C1 segment of cervical spinal cord (tissue), 14 donors: ENCODE measurements around the gene DCAF10.
"Not testable (repeated sequence)": the region's sequence is repeated elsewhere in the genome, so short reads cannot be mapped to it uniquely, and the experiment has no call there.

Source experiments
- DNase-seq, 14 donors: peaks; one replicate each; lab custom pipeline; 2025; lab: John Stamatoyannopoulos, UW

Gene DCAF10

DNA sequence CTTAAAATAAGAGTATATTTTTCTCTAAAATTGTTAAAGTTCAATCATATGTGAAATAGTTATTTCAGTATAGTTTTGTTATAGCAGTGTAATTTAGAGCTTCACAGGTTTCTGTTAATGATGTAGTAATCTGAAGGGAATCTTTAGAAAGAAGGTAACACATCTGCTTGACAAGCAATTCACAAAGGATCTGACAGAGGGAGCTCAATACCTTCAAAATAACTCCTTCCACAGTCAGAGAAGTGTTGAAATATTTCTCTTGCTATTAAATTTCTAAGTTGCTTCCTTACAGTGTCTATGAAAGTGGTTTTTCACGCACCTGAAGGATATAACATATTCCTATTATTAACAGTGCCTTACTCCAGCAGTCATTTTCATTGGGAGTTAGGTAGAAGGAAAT lies 58.4 kb downstream of the DCAF10 start:
- DNase-seq, result no peak

DNA sequence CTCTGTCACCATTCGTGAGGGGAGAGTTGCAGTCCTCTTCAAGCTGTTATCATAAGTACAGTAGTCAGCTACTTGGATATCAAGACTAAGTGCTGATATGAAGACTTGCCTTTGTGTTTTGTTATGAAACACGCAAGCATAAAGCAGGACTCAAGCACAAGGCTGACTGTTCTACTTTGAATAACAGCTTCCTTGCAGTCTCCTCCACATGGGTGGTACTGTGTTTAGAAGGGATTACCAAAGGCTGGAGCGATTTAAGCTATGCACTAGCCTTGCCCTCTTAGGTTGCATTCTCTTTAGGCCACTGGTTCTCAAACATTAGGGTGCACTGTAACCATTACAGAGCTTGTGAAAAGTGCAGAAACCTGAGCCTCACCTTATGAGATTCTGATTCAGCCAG lies 61.9 kb downstream of the DCAF10 start:
- no peak for DNase-seq

DNA sequence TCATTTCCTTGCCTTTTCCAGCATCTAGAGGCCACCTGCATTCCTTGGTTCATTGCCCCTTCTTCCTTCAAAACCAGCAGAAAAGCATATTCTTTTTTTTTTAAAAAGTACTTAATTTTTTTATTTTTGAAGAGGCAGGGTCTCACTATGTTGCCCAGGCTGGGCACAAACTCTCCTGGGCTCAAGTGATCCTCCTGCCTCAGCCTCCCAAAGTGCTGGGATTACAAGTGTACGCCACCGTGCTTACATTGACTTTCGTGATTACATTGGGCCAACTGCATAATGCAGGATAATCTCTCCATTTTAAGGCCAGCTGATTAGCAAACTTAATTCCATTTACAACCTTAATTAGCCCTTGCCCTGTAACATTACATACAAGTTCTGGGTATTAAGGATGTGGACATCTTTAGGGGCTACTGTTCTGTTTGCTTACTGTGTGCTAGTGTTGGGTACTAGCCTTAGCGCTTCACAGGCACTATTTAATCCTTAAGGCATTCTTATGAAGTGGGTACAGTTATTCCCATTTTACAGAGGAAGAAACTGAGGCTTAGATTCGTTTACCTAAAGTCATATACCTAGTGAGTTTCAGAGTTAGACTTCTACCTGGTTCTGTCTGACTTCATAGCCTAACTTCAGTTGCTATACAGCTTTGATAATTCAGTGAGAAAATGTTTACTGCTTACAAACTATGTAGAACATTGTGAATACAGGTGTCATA lies 69.6 kb downstream of the DCAF10 start:
- DNase-seq, result no peak

DNA sequence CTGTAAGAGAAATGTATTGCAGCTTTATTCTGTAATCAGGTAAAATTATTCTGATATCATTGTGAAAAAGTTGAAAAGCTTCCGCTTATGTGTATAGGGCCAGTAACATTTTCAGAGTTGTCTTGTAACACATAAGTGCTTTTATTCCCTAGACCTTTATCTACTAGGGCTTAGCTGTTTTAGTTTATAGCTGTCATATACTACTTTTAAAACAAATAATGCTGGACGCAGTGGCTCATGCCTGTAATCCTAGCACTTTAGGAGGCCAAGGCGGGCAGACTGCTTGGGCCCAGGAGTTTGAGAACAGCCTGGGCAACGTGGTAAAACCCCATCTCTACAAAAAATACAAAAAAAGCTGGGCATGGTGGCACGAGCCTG lies 70.2 kb downstream of the DCAF10 start:
- DNase-seq, result no peak

DNA sequence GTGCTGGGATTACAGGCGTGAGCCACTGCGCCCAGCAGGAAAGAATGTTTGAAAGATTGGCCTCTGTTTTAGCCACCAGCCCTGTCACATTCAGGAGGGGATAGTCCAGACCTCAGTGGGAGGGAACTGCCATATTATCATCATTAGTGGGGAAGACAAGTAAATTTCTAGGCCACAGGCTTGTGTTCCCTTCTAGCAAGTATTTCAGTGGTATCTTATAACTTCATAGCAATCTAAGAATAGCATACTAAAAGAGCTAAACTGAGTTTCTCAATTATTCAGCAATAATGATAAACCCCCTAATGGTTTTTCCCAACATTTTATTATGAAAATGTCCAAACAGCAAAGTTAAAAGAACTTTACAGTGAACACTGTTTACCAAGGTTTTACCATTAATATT lies 73.4 kb downstream of the DCAF10 start:
- DNase-seq, result no peak

DNA sequence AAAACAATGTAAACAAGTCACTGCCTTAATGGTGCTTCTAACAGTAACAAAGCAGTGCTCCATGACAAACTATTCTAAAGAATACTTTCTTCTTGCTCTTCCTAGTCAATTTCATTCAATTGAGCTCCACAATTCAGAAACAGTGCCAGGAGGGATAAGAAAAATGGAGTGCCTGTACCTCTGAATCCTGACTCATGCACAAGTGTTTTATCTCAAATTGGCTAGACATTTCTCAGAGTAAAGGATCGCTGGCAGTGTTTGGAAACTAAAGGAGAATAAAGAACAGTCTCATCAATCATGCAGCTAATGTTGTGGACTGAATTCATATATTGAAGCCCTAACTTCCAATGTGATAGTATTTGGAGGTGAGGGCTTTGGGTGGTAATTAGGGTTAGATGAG lies 75.8 kb downstream of the DCAF10 start:
- no peak for DNase-seq

DNA sequence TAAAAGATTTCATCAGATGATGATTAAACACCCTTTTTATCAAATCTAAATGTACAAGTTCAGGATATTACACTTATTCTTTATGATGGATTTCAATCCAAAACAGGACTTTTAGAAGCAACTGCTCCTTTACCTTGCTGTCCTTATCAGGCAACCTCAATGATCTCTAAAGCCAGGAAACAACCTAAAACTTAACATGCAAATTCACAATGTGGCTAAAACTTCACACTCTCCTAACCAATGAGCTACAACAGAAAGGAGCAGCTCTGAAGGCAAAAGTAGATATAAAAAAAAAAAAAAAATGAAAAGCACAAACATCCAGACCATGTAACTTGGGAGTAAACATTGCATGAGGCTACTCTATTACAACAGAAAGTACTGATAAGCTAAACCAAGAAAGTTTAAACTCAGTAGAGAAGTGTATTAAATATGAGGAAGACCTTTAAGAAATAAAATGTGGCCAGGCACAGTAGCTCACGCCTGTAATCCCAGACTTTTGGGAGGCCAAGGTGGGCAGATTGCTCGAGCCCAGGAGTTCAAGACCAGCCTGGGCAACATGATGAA lies 80.4 kb downstream of the DCAF10 start:
- no peak for DNase-seq

DNA sequence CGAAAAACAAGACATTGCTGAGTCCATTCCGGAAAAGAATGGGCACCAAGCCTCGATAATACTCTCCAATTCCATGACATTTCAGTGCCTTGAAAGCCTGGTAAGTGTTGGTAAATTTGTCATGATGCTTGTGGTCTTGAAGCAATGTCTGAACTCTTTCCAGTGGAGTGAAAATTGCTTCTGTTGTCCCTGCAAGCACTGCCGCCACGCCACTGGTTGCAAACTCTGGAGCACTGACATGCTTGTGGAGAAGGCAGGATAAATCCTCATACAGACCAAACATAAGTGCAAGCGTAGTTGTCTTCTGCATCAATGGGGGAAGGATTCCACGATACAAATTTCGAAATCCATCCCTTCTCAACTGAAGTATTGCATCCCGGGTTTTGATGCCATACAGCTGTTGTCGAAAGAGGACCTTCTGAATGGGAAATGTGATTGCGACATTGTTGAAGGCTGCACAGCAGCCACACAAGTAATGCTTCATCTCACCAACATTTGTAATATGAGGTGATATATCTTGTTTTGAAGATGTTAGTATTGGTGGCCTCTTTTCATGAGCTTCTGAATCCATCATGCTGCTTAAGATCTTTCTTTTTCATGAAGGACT lies 87.5 kb downstream of the DCAF10 start:
- DNase-seq, result not testable (repeated sequence)

DNA sequence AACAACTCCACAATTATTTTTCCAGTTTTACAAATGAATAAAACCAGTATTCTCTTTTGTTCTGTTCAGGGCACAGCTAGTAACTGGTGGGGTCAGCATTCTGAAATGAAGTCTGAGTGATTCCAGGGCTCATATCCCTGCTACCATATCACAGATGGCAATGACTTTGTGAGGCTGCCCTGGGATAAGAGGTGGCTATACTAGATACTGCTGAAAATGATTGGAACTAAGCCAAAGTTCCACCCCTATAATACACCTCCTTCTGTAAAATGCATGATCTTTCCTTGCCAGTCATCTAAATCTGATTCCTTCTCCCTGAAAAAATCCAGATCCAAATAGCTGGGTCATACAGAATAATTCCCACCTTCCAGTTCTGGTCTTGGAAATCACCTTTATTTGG lies 88.9 kb downstream of the DCAF10 start:
- DNase-seq, result no peak

DNA sequence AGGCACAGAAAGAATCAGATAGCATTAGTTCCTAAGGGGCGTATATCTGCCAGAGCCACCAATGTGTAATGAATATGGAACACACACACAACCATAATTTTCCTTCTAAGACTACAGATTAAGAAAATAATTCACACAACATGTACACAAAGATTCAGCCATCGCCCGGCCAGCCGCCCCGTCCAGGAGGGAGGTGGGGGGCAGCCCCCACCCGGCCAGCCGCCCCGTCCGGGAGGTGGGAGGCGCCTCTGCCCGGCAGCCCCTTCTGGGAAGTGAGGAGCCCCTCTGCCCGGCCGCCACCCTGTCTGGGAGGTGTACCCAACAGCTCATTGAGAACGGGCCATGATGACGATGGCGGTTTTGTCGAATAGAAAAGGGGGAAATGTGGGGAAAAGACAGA lies 90.4 kb downstream of the DCAF10 start:
- not testable (repeated sequence) for DNase-seq

DNA sequence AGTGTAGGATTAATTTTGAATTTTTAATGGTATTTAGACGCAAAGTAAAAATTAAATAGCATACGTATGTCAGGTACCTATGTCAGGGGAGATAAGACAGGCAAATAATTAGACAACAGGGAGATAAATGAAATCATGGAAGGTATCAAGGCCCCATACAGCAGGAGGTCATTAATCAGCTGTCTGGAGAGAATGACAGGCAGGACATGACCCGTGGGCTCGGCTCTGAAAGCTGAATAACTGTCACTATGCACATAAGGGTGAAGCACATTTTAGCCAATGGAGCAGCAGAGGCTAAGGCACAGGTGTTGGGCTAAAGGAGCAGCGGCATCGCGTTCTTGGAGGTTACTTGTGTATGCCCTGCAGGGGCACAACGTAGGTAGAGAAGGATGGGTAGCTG lies 91.5 kb downstream of the DCAF10 start:
- no peak for DNase-seq

DNA sequence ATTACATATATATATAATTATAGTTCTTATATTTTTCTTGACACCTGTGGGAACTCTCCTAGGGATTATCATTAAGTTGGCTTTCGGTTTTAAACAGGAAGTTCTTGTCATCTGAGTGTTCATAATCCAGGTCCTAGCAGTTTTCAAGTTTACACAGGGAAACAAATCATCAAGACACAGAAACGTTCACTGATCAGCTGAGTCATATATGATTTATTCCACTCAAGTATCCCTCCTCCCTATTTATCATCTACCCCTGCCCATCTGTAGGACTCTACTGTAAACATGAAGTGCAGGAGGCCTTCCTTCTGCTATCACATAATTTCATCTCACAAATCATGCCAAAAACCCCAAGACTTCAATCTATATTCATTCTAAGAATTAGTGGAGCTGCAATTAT lies 97.1 kb downstream of the DCAF10 start:
- DNase-seq, result no peak

DNA sequence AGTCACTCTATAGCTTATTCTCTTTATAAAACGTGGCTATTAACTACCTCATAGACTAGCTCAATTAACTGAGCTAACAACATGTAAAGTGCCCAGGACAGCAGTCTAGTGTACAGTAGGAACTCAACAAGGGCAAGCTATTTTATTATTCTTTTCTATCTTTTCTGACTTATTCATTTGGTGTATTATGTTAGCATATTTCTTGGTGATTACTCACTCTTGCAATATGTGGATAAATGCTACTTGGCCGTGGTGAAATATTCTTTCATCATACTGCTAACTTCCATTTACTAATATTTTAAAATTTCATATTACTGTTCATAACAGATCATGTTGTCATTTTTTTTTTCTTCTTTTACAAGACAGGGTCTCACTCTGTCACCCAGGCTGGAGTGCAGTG lies 98.4 kb downstream of the DCAF10 start:
- DNase-seq, result no peak

DNA sequence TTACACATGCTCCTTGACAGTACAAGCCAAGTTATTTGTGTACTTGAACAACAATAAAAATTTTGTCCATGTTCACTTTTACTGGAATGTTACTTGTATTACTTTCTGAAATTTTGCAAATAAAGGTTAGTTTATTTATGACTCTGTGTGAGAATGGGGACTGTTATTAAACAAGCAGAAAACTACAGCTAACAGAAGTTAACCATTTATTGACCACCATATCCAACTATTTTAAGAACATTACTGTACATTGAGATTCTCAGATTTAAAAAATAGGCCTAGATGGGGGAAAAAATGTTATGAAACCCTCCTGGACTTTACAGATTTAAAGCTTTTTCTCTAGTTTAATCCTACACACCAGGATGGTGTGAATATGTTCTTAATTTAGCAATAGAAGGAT lies 101.5 kb downstream of the DCAF10 start:
- DNase-seq, result no peak

DNA sequence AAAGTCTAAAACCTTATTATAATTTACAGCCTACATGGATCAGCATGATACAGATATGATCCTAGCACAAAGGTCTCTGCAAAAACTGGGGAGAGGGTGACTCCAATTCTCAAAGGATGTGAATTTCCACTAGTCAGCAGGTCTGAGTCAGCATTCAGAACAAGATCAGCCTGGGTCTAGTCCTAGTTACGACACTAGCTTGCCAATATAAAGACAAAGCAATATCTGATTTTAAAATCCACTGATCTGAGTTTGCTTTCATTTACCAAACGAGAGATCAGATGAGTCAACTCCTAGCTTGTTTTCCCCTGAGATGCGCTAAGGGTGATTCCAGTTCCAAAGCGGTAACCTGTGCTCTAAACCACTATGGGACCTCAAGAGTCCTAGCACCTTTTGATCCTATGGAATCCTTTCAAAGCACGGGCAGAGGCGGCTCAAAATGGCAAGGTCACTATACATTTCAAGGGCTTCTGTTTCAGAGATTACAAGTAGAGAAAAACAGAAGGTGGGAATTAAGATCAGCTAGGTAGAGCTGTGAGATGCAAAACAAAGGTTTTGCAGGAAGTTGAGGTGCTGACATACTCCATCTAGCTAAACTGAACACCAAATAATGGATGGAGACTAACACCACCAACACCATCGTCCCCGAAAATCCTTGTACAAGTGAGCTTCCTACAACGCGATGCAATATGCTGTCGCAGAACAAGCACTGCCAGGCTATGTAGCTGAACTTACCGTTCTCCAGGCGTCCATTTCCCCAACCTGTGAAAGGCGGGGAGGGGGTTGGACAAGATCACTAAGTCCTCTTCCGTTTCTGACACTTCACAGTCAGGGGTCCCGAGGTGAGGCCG lies 102.4 kb downstream of the DCAF10 start:
- no peak for DNase-seq

DNA sequence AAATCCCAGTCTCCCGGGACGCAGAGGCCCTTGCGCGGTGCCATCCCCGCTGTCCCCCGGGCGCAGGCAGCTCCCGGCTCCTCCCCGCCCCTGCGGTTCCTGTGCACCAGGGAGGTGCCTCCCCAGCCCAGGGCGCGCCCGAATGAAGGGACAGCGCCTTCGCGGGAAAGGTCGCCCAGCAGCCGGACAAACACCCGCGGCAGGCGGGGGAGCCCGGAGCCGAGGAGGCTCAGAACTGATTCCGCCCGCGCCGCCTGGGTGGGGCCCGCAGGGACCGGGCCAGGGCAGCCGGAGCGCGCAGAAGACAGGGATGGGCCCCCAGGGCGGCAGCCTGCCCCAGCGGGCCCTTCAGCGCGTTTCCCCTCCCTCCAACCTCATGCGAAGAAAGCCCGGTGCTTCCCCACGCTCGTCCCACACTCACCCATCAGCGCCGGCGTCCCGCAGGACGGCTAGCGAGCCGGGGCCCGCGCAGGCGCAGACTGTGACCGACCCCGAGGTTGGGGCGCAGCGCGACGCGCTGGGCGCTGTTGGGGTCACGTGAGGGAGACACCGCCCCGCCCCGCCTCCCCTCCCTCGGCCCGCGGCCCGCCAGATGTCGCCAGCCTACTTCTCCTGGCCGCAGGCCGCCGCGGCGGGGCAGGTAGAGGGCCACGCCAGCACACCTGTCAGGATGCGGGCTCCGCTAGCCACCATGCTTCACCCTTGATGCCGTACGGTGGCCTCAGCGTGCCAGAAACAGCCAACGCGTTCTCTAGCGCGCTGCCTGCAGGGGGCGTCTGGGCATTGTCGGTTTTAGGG lies 103.2 kb downstream of the DCAF10 start, which contains the start of gene SLC25A51:
SLC25A51 (minus strand) TSS at position 481 of the 798 bp plus-strand sequence. CDS start 15,577 bp downstream, outside the sequence.
- peak; percentile 52 to 98 (median 89) for DNase-seq

DNA sequence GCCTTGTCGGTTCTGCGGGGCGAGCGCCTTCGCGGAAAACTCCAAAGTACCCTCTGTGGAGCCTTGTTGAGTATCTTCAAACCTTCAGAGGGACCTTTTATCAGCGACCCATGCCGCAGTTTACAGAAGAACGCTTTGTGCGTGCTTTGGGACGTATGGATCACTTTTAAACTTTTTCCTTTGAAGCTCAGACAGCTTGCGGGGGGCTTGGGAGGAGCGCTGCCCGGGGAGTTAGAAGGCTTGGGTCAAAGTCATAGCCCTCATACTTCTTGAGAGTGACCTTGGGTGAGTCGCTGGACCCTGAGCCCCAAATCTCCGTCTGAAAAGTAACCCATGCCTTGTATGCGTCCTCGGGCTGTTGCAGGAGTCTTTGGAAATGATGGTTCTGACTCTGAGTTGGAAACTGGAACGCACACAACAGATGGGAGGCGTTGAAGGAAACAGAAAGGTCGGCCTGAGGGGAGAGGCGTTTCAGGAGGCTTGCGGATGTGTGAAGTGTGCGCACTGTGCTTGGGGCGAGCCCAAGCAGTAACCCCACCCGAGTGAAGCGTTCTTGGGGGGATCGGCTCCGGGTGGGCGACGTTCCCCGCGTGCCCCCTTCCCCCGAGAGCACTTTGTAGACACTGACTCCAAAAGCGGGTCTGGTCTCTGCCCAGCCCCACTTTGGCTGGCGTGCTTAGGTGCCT lies 104.0 kb downstream of the DCAF10 start:
- DNase-seq, result peak in 1 of 14 donors; percentile 63

DNA sequence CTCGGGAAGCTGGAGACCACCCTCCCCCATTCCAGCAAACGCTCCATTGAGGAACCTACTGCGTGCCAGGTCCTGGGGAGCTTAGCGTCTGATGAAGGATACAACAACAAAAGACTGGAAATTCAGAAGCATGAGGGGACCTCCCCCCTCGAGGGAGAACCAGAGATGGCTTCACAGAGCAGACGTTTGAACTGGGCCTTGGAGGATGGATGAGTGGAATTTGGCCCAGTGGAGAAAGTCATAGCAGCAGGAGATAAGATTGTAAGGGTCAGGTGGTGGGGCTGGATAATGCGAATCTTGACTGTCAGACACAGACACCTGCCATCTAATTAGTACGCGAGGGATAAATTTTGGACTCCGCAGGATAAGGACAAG lies 104.5 kb downstream of the DCAF10 start:
- DNase-seq, result peak in 1 of 14 donors; percentile 20

DNA sequence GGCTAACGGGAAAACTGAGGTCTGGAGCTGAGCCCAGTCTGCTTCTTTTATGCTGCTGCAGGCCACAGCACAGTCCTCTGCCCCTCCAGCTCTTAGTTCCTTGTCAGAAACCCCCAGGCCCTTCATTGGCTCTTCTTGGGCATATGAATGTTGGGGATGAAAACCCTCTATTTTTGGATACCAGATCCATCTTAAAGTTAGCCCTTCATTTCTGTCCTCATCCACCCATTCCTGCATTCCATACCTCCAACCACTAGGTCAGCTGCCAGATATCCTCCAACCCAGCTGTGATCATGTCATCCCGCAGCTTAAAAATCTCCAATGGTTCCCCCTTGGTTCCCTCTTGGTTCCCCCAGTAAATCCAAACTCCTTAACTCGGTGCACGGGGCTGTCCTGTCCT lies 105.2 kb downstream of the DCAF10 start:
- no peak for DNase-seq

DNA sequence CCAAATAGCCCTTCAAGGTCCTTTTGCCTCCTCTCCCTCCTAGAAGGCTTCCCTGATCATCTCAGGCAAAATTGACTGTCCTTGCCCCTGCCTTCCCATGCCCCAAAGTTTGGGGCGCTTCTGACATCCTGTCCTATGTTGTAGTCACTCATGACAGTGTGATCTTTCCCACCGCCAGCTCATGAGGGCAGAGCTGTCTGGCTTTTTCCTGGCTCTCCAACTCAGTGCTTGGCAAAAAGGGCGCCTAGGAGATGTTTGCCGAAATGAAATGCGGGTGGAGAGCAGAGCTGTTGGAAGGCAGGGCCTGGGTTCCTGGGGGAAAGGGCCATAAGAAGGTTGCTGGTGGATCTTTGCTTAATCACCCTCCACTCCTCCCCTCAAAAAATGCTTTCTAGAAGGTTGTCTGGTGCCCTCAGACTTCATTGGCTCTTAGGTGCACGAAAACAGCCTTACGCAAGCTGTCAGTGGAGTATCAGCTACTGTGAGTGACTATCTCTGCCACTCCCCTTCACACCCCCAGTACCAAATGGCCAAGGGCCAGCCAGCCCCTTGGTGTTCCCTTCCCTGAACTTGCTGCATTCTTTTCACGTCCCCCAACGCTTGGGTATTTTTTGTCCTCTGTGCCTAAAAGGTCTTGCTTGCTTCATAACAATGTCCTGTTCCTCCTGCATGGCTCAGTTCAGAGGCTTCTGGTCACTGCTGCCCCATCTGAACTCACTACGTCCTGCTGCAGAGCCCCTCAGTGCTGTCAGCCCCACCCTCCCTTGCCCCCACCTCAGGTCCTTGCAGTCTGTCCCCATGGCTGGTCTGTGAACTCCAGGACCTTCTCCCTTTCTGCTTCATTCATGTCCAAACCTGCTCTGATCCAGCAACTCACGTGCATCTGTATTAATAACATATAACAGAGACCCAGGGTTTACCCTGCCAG lies 106.0 kb downstream of the DCAF10 start:
- DNase-seq, result no peak
